Measurements from ENCODE around the gene TMEM9B. TPM values are rescaled to one million over a fixed set of nuclear protein-coding genes. Genes with fewer than 3 reads are reported as not detected.
A peak's percentile ranks its signal among the peaks of the same experiment; 100 is the strongest.

Gene TMEM9B
- total and polyA plus RNA-seq, 9 of the 15 experiments (the other 6 are each of a cell fraction or from before 2014, with no cell fraction given): 7.7 to 20.0 (median 14.0) TPM

DNA sequence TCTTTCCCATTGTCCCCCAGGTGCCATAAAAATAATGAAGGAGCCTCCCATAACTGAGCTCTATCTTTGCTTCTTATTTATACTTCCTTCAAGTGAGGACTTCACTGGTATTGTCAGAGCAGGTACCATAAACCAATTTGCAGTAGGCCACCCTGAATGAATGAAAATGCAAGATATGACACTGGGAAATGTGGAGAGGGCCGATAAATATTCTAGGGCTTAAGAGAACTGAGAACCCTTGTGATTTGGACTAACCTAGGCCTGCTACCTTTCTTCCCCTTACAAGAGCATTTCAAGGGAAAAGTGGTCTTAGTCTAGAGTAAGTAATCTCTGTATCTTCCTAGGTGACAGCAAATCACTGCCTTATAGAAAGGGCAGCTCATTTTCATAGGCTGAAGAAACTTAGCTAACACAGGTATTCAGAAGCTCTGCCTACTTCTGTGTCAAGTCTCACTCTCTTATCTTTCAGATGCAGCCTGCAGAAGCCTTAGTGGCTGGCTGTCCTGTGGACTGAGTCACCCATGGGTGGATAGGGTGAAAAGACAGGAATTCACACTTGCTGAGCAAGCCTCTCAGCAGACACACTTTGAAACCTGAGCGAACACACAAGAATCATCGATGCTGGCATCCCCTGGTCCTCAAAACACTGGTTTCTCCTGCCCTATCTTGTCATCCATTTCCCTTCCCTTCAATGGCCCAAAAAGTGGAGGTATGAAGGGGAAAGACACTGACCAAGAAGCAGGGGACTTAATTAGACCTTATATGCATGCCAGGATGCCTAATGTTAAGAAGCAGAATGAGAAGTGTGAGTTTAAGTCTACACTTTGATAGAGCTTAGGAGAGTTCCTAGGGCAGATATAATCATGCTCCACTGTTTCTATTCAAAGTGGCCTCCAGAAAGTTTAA, 24.3 kb upstream of the TMEM9B start (continued):
- no peak for TF ChIP-seq ZFP30 (CRISPR knock-in tag; IDR thresholded peaks at IDR 0.05; ENCODE audit: borderline replicate concordance)
- TF ChIP-seq ZNF398 (CRISPR knock-in tag; IDR thresholded peaks at IDR 0.05): no peak
- TF ChIP-seq NCOR1 (IDR thresholded peaks at IDR 0.05): peak; percentile 87
- no peak for TF ChIP-seq ERF (CRISPR knock-in tag; IDR thresholded peaks at IDR 0.05)
- no peak for TF ChIP-seq ZBTB8A (IDR thresholded peaks at IDR 0.05; ENCODE audit: partially characterized antibody)
- peak; percentile 74; the same call in 1 of the 2 replicates for TF ChIP-seq XRCC5 (IDR thresholded peaks at IDR 0.05; ENCODE audit: low read depth, low read length)
- no peak for TF ChIP-seq ZNF644 (tag; IDR thresholded peaks at IDR 0.05; ENCODE audit: low read depth)
- TF ChIP-seq NR2F6 (CRISPR knock-in tag; IDR thresholded peaks at IDR 0.05): no peak
- no peak for TF ChIP-seq HNRNPL (IDR thresholded peaks at IDR 0.05; ENCODE audit: low read depth, low read length)
- TF ChIP-seq MTA1 (IDR thresholded peaks at IDR 0.05; ENCODE audit: borderline replicate concordance): peak; percentile 68; the same call in 1 of the 2 replicates
- peak; percentile 58; the same call in 1 of the 2 replicates for TF ChIP-seq RNF2 (IDR thresholded peaks at IDR 0.05)
- TF ChIP-seq ZNF384 (IDR thresholded peaks at IDR 0.05; ENCODE audit: low read depth, low read length): no peak
- no peak for TF ChIP-seq NCOA6 (IDR thresholded peaks at IDR 0.05)
- no peak for TF ChIP-seq MBD1 (CRISPR knock-in tag; IDR thresholded peaks at IDR 0.05)
- peak; percentile 71; the same call in 1 of the 2 replicates for TF ChIP-seq TARDBP (IDR thresholded peaks at IDR 0.05)
- no peak for TF ChIP-seq NR0B1 (IDR thresholded peaks at IDR 0.05; ENCODE audit: partially characterized antibody)
- TF ChIP-seq GATAD2B (IDR thresholded peaks at IDR 0.05; ENCODE audit: borderline replicate concordance): no peak
- TF ChIP-seq MYNN (IDR thresholded peaks at IDR 0.05): peak; percentile 63; the same call in 1 of the 2 replicates
- TF ChIP-seq MYNN (CRISPR knock-in tag; IDR thresholded peaks at IDR 0.05): no peak
- no peak for TF ChIP-seq FOXP1 (CRISPR knock-in tag; IDR thresholded peaks at IDR 0.05)
- no peak for TF ChIP-seq CEBPG (CRISPR knock-in tag; IDR thresholded peaks at IDR 0.05)
- TF ChIP-seq CEBPG (tag; conservative IDR thresholded peaks at IDR 0.05 in 1 of 2, IDR thresholded peaks at IDR 0.05 in 1 of 2): no peak
- no peak for TF ChIP-seq ZNF143 (CRISPR knock-in tag; IDR thresholded peaks at IDR 0.05)
- TF ChIP-seq ZKSCAN1 (IDR thresholded peaks at IDR 0.05; ENCODE audit: low read depth, low read length): no peak
- TF ChIP-seq TRIM28 (IDR thresholded peaks at IDR 0.05): 0 out of 2 replicates have a peak, but pooled peaks have one; percentile 27
- no peak for TF ChIP-seq BACH1 (tag; IDR thresholded peaks at IDR 0.05)
- no peak for TF ChIP-seq ZNF3 (CRISPR knock-in tag; IDR thresholded peaks at IDR 0.05)

Data from K562 (cell line).